Activated gamma-delta T cell (primary cell): ENCODE measurements around the gene CREB3.

ENCODE experiments used
- DNase-seq: peaks from one replicate; lab custom pipeline; 2025; lab: John Stamatoyannopoulos, UW

The CREB3 gene

GRCh38 chr9:35727676-35728040, 4.8 kb upstream of the CREB3 start:
- no peak for DNase-seq

- DNase-seq: no peak
Measured at GRCh38 chr9:35728041-35728971, 4.2 kb upstream of the CREB3 start.

- DNase-seq: no peak
Measured at GRCh38 chr9:35729101-35729500, 3.4 kb upstream of the CREB3 start.

DNA sequence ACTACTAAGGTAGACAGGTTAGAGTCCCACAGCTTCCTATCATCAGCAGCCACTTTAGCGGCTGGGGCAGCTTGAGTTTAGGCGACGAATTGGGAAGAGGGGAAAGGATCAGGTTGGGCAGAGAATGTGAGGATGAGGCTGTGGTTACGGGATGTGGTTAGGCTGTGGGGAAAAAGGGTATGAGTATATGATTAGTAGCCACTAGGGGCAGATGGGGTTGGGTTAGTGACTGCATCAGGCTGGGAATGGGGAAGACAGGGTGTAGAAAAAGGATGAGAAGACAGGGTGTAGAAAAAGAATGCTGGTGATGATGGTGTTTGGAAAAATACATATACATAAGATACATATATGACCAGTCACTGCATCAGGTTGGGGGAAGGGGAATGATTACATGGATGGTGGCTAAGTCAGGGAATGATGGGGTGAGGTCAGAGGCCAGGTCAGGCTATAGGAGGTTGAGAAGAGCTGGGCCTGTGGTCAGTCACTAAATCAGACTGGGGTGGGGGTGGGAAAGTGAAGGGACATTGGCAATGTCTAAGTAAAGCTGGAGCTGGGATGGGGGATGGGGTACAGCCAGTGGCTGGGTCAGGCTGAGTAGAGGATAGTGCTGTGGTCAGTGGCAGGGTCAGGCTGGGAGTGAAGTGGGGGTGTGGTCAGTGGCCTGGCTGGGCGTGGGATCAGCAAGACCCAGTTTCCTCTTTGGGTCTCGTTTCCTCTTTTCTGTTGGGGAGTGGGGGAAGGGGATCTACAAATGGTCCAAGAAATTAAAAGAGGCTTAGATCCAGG, 2.6 kb upstream of the CREB3 start:
- DNase-seq: no peak

DNA sequence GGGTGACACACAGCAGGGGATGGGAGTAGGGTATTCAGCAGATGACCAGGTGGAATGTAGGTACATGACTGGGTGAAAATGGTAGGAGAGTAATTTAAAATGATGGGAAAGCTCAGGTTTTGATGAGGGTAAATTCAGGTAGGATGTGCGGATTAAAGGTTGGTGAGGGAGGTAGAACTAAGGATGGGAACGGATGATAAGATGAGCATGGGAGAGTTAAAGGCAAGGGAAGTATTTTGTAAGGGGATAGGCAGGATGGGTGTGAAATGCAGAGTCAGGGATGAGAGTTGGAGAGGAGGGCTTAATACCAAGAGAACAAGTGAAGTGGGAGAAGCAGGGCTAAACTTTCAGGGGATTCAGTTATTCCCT, 2.0 kb upstream of the CREB3 start:
- DNase-seq: no peak

- DNase-seq: no peak
Measured at GRCh38 chr9:35731415-35732184, 866 bp upstream of the CREB3 start.

GRCh38 chr9:35732800-35733541, 505 bp downstream of the CREB3 start:
- no peak for DNase-seq

DNA sequence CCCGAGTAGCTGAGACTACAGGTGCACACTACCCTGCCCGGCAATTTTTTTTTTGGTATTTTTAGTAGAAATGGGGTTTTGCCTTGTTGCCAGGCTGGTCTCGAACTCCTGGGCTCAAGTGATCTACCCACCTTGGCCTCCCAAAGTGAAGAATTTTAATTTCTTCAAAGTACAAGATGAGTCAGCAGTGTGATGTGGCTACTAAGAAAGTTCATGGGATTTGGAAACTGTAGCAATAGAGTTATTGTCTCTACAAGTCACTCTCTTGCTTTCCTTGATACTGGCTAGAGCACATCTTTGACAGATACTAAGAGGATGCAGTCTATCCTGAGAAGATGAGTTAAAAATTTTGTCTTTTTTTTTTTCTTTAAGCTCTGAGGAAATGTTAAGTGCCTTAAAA, 1.6 kb downstream of the CREB3 start:
- DNase-seq: no peak

GRCh38 chr9:35736201-35736633, 3.8 kb downstream of the CREB3 start:
- no peak for DNase-seq

GRCh38 chr9:35737143-35737542, 4.7 kb downstream of the CREB3 start:
- no peak for DNase-seq

DNA sequence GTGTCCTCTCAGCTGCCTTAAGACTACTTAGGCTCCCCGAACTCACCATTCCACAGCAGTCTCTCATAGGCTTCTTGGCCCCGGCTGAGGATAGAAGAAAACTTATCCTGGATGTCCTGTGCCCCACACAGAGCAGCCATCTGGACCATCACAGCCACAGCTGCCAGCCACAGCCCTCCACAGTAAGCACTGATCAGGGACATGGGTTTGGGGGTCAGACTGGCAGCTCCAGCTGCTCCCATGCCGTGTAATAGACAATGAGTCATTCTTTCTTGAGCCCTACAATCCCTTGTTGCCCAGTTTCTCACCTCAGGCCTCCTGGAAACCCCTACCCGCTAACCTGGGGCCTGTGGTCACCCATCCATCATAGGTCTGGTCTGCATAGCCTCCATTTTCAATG, 5.7 kb downstream of the CREB3 start:
- DNase-seq: no peak

DNA sequence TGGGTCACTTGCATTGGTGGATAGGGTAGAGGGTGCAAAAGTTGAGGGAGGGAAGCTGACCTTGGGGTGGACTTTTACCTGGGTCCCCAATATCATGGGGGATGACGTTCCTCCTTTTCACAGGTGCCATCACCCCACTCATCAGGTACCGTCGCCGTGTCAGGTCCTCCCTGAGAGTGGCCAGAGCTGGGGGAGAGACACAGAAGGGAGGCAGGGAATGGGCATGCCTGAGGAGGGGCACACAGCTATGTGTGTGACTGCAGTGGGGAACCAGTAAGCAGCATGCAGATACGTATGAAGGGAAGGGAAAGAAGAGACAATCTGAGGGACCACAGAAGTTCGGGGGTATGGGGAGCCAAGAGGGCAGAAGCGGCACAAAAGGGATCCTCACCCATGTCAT, 6.5 kb downstream of the CREB3 start:
- DNase-seq: no peak

- DNase-seq: no peak
Measured at GRCh38 chr9:35740243-35740642, 7.8 kb downstream of the CREB3 start.

DNA sequence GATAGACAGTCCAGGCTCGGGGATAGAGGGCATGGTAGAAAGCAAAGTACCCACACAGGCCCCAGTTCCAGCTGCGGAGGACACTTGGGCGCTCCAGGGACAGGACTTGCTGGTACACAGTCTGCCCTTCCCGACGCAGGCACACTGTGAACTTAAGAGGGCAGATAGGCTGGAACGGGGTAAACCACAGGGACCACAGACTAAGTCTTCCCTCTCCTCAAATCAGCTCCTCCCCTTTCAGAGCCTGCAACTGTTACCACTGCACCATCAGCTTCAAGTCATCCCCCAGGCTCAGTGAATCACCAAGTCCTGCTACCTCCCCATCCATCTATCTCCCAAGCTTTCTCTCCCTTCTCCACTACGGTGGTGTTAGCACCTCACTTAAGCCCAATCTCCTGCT, 9.3 kb downstream of the CREB3 start:
- no peak for DNase-seq

DNA sequence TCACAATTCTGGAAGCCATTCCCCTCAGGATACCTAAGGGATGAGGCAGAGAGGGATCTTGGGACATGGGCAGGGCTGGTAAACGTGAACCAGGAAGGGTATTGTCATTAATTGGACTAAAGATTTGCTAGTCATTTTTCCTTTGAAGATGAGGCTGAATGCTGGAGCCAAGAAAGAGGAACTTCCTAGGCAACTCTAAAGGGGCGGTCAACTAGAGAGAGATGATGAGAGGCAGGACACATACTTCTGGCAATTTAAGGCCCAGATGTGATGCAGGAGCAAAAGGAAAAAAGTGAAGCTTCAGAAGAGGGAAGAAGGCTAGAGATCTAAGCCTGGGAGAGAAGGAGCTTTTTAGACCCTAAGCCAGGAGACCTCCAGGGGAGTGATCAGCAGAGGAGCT, 11.0 kb downstream of the CREB3 start:
- no peak for DNase-seq

DNA sequence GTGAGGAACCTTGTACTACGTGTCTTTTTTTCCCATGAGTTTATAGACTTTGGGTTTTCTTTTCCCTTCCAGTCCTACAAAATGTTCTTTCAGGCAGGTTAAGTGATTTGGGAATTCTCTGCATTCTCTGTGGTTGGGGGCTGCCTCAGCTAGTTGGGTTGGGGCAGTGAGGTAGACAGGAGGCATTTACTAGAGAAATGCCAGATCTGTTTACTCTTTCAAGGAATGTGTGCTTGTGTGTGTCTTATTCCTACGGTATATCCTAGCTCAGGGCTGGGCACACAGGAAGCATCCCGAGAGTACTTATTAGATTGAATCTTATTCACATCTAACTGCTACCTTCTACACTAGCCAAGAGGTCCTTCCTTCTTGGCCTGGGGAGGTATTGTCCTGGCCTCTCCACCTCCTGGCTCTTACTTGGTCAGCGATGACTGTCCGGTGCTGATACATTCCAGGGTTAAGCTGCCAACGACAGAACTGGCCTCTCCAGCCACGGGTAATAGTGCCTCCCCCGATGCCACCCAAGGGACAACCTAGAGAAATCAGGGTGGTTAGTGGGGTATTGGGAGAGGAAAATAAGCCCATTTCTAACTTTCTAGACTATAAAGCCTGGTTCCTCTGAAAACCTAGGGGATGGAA, 11.5 kb downstream of the CREB3 start:
- DNase-seq: no peak

DNA sequence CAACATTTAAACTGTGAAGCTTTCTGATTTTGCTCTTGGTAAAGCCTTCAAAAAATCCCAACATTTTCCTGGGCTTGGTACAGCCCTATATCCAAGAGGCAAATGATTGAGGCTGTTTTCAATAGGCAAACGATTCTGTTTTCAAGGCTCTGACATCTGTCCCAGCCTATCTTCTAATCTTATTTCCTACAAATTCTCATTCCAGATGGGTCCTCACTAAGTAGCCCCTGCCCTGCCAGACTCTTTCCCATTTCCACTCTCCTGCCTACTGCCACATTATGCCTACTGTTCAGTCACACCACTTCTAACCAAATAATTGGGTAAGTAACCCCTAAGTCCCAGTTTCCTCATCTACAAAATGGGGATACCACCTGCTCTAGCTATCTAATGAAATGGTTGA, 13.1 kb downstream of the CREB3 start:
- no peak for DNase-seq

DNA sequence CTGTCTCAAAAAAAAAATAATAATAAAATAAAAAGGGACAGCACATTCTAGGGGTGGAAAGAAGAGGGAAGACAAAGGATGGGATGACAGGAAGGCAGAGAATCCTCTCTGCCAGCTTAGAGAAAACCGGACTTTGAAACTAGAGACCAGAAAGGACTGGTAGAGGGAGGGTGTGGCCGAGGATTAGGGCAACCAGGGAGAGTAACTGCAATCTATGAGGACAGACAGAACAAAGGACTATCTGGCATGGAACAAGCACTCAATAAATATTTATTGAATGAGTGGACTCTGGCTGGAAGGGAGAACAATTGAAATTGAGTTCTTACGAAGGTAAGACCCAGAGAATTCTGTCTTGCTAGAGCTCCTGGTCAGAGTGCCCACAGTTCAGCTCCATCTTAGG, 14.1 kb downstream of the CREB3 start:
- DNase-seq: no peak

- DNase-seq: no peak
Measured at GRCh38 chr9:35748242-35748857, 15.9 kb downstream of the CREB3 start.

DNA sequence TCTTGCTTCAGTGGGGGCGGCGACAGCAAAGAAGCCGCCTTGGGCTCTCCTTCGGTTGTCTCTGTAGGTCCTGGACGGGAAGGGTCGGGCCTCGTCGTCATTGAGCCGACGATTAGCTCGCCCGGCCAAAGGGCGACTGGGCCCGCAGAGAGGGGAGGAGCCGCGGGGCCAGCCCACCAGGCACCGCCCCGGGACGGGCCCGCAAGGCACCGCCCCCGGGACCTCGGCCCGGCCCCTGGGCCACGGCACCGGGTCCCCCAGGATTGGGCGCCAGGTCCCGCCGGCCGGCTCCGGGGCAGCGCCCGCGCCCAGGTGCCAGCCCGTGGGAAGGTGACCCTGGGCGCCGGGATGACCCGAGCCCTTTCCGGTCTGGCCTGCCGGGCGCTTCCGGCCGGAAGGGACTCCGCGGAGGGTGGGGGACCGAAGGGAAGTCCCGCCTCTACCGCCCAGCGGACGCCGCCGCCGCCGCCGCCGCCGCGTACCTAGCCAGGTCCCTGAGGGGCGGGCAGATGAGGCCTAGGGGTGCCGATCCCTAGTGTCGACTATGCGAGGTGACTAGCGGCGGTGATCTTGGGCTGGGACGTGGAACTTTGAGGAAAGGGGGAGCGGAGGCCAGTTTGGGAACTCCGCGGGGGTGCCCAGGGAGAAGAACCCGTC, 16.5 kb downstream of the CREB3 start, which contains the start of the genes GBA2 and RGP1:
Gene GBA2 (minus strand): TSS at position 371 of the 657 bp plus-strand sequence. CDS start 524 bp downstream, outside the sequence.
Gene RGP1 (plus strand): TSS at position 430 of the 657 bp plus-strand sequence. CDS start 469 bp downstream, outside the sequence.
- peak; percentile 61 for DNase-seq
